Putamen (tissue), 1 donor: ENCODE results near the gene HBG2.
"Not testable (repeated sequence)": the region's sequence is repeated elsewhere in the genome, so short reads cannot be mapped to it uniquely, and the experiment has no call there.

ENCODE experiments used
- DNase-seq: peaks from one replicate; pipeline ENCODE4 v3.0.0-alpha.2; 2016; ENCODE audit warnings: low spot score

Gene HBG2

GRCh38 chr11:5249807-5250396 is 4.7 kb downstream of the HBG2 start, which contains the start of gene HBG1:
TSS of gene HBG1 (minus strand) at chr11:5249857. CDS start at chr11:5249804, 53 bp downstream.
- DNase-seq, result not testable (repeated sequence)

- not testable (repeated sequence) for DNase-seq
Observed at GRCh38 chr11:5248498-5248897, 6.1 kb downstream of the HBG2 start.

- no peak for DNase-seq
Observed at GRCh38 chr11:5247472-5248192, 6.9 kb downstream of the HBG2 start.

GRCh38 chr11:5246772-5247471 is 7.7 kb downstream of the HBG2 start:
- no peak for DNase-seq

GRCh38 chr11:5245155-5245554 is 9.4 kb downstream of the HBG2 start:
- DNase-seq, result no peak

GRCh38 chr11:5243816-5244180 is 10.8 kb downstream of the HBG2 start:
- no peak for DNase-seq

GRCh38 chr11:5242933-5243815 is 11.4 kb downstream of the HBG2 start:
- no peak for DNase-seq

- DNase-seq, result no peak
Observed at GRCh38 chr11:5242208-5242607, 12.4 kb downstream of the HBG2 start.

- DNase-seq, result no peak
Observed at GRCh38 chr11:5241458-5241857, 13.1 kb downstream of the HBG2 start.

- no peak for DNase-seq
Observed at GRCh38 chr11:5240458-5240857, 14.1 kb downstream of the HBG2 start.

- no peak for DNase-seq
Observed at GRCh38 chr11:5240056-5240455, 14.5 kb downstream of the HBG2 start.

GRCh38 chr11:5239046-5239445 is 15.5 kb downstream of the HBG2 start:
- no peak for DNase-seq

GRCh38 chr11:5238486-5238885 is 16.1 kb downstream of the HBG2 start:
- no peak for DNase-seq

GRCh38 chr11:5237420-5237819 is 17.2 kb downstream of the HBG2 start:
- no peak for DNase-seq

GRCh38 chr11:5235364-5236095 is 19.1 kb downstream of the HBG2 start:
- no peak for DNase-seq

GRCh38 chr11:5234381-5234834 is 20.2 kb downstream of the HBG2 start, which contains the start of gene HBD:
TSS of gene HBD (minus strand) at chr11:5234483. CDS start at chr11:5234433, 50 bp downstream.
- no peak for DNase-seq

GRCh38 chr11:5233307-5233706 is 21.3 kb downstream of the HBG2 start:
- no peak for DNase-seq

GRCh38 chr11:5232821-5233220 is 21.8 kb downstream of the HBG2 start:
- no peak for DNase-seq

- no peak for DNase-seq
Observed at GRCh38 chr11:5232176-5232575, 22.4 kb downstream of the HBG2 start.

GRCh38 chr11:5231111-5231510 is 23.5 kb downstream of the HBG2 start:
- DNase-seq, result no peak

- DNase-seq, result no peak
Observed at GRCh38 chr11:5230266-5230665, 24.3 kb downstream of the HBG2 start.
